Occipital lobe (tissue), 2 donors: ENCODE results near the gene SLC16A9. TPM values are rescaled to one million over a fixed set of nuclear protein-coding genes. Genes with fewer than 3 reads are reported as not detected.

Experiments used
- DNase-seq: peaks from one replicate; lab custom pipeline; 2025; lab: John Stamatoyannopoulos, UW
- total RNA-seq: library from RNA; depleted of rRNA; stranded (reverse); fragments of >200 nt; gene quantifications from one replicate; pipeline ENCODE4 v1.2.3, GENCODE V29; 2014

Gene SLC16A9
- total RNA-seq, 1 donor from 2014 or later, result 11.4 TPM

DNA sequence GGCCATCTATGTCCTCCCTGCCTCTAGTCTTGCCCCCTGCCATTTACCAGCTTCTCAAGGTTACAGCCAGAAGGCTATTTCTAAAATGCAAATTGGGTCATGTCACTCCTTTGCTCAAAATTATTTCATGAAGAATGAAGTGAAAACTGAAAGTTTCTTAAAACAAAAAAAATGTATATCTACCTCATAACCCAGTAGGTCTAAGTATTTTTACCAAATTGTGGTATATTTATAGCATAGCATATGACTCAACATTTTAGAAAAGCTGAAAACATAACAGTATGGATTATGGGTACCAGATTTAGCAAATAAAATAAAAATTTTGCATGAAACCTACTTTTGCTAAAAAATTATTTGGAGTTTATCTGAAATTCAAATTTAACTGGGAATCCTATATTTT lies 78.4 kb downstream of the SLC16A9 start:
- DNase-seq, result no peak

DNA sequence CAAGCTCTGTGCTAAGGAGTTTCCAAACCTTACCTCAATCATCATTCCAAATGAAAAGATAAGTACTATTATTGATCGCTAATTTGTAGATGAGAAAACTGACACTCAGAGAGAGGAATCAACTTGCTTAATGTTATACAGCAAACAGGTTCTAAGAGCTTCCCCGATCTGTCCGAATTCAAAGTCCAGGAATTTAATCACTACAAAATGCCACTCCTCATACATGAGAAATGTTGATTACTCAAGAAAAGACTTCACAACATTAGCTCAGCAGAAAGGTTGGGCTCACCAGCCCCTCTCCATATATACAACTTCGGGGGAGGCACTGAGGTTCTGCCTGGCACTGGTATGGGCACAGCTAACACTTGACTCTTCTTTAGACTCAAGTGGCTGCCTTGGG lies 80.7 kb downstream of the SLC16A9 start:
- DNase-seq, result no peak

GRCh38 chr10:59628456-59628855 lies 81.2 kb downstream of the SLC16A9 start:
- no peak for DNase-seq

DNA sequence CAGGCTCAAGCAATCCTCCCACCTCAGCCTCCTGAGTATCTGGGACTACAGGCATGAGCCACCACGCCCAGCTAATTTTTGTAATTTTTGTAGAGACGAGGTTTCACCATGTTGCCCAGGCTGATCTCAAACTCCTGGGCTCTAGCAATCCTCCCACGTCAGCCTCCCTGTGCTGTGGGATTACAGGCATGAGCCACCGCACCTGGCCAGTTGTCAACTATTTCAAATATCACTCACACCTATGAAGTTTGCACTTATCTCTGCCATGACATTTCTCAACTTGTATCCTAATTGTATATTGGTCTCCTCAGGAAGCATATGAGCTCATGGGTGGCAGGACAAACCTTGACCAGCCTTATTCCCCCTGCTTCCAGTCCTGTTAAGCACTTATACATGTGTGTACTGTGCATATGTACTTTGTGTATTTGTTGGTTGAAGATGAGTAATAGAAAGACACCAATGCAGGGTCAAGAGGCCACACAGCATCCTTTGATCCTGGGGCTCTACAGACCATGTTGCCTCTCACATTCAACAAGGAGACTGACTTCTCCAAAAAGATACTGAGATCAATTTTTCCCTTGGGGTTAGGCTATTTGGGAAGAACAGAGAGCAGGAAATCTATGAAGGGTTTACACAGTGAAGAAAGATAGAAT lies 82.2 kb downstream of the SLC16A9 start:
- no peak for DNase-seq

- DNase-seq, result no peak
These were observed 83.2 kb downstream of the SLC16A9 start for GRCh38 chr10:59626523-59626869.

DNA sequence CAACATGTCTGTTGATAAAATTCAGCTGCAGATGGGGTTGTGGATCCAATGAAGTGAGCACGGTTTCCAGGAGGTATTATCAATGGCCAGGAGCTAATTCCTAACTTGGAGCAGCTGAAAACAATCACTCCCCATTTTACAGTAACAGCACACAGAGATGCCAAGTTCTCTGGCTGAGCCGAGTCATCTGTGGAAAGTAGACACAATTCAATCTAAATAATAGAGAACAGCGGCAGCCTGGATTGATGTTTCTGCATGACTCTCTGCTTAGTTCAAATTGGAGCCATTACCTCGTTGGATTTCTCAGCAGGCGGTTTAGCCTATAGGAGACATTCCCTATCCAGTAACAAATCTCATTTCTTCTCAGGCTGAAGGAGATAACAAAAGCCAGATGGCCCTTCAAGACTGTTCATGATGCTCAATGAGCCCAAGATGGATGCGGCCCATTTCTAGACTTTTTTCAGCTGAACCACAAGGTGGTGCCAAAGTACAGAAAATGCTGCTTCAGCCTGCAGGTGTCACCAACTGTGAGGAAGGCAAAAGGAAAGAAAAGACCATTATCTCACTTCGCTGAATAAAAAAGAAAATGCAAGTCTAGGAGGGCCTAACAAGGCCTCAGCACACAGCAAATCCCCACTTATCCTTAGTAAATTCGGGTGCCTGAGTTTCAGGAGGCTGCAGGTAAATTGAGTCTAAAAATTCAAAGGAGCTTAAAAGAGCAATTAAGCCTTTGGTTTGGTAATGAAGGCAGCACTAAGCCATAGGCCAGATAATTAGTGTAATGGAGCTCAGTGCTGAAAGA lies 83.7 kb downstream of the SLC16A9 start:
- peak; percentile 43 for DNase-seq

DNA sequence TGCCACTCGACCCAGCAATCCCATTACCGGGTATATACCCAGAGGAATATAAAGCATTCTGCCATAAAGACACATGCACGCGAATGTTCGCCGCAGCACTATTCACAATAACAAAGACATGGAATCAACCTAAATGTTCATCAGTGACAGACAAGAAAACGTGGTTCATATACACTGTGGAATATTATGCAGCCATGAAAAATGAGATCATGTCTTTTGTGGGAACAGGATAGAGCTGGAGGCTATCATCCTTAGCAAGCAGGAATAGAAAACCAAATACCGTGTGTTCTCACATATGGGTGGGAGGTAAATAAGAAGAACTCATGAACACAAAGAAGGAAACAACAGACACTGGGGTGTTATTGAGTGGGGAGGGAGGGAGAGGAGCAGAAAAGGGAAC lies 84.7 kb downstream of the SLC16A9 start:
- DNase-seq, result no peak

GRCh38 chr10:59624136-59624535 lies 85.5 kb downstream of the SLC16A9 start:
- no peak for DNase-seq

GRCh38 chr10:59623133-59624121 lies 86.2 kb downstream of the SLC16A9 start:
- DNase-seq, result no peak

DNA sequence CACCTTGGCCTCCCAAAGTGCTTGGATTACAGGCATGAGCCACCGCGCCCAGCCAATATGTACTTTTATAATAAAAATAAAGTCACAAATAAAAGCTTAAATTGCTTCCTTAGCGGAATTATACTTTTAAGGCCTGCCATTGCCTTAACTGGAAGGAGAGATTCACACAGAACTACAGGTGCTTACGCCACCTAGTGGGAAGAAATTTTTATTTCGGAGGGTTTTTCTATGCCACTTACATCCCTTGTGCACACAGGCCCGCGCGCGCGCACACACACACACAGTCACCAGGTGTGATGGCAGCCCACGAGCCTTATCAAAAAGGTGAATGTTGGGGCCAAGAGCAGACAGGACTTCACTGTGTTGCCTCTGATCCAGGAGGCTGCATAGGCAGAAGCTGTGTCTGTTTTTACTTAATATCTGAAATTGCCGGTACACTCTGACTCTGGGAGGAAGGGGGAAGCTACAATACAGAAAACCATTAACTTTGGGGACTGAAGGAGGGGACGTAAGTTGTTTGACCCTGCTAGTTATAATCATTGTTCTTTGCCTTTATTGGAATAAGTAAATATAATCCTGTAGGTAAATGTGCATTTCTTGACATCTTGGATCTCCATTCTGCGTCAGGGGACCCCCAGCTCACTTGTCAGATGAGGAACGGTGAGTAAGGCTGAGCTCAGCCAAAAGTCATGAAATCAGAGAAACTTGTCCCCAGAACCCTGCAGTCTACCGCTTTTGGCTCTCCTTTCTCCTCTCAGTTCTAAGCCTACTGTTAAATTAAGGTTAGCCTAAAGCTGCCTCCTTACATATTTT lies 87.1 kb downstream of the SLC16A9 start:
- peak; percentile 15 for DNase-seq

DNA sequence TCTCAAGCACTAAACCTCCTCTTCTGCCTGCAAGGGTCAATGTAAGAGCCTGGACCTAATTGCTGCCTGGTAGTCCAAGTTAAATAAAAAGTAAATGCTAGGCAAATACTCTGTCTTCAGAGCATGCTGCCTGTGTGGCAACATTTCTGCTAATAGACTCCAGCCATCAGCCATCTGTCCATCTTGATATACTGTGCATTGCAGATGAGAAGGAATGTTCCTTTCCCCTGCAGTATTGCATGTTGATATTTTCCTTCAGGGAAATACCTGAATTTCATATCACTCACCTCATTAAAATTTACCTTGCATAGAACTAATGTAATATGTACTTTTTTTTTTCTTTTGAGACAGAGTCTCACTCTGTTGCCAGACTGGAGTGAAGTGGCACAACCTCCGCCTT lies 87.9 kb downstream of the SLC16A9 start:
- no peak for DNase-seq

DNA sequence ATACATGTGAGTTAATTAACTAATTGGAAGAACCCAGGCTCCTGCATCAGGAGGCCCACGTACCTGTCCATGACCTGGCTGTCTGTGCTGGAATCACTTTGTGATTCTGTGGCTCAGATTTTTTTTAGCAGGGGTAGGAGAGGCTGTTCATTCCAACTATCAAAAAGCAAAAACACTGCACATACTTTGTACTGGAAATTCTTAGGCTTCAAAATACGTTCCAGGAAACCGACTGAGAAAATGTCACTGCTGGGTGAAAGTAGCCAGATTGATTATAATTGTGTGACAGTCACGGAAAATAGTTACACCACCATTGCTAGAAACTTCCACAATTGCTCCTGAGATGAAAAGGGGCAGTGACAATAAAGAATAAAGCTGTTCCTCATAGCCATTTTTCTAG lies 91.0 kb downstream of the SLC16A9 start:
- DNase-seq, result no peak

GRCh38 chr10:59617996-59618395 lies 91.7 kb downstream of the SLC16A9 start:
- no peak for DNase-seq

GRCh38 chr10:59611048-59611447 lies 98.6 kb downstream of the SLC16A9 start:
- DNase-seq, result no peak

DNA sequence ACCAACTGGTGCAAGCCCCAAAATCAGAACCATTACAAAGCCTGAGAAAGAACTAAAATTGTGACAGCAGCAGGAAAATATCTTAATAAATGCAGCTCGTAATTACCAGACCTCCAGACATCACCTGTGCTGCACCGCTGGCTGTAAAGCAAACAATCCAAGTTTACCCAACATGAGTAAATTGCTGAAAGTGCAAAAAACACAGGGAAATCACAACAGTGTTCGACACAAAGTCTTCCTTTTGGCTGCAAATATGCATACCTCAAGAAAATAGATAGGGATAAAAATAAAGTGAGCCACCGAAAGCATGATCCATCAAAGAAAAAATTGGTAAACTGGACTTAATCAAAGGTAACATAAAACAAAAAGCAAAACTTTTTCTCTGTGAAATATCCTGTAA lies 101.7 kb downstream of the SLC16A9 start:
- DNase-seq, result no peak

DNA sequence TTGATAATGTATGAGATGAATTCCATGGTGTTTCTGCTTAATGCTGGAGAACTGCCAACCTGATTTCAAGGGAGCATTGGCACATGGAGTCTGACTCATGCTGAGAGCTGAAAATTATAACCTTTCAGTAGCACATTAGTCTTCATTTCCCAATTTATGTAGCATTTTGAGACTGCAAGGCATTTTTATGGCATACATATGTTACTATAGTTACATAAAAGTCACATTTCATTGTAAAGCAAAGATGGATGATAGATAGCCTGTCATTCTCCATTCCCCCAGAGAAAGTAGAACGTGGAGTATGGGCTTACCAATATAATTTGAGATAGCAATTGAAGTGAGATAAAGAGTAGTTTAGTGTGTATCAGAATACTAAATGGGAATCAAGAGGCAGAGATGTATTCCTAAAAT lies 103.1 kb downstream of the SLC16A9 start:
- no peak for DNase-seq

- no peak for DNase-seq
These were observed 107.7 kb downstream of the SLC16A9 start for GRCh38 chr10:59601985-59602384.
